K562 (cell line): ENCODE measurements around the gene PGM5. TPM values are rescaled to one million over a fixed set of nuclear protein-coding genes. Genes with fewer than 3 reads are reported as not detected.

Experiments
- DLX4 ChIP-seq: fragments of 250-450 bp; sonication (Bioruptor Pico); IDR thresholded peaks from 2 replicates; pipeline ENCODE4 v1.6.1; 2021; ENCODE audit warnings: mild to moderate bottlenecking
- FOXO4 ChIP-seq: fragments of 450-650 bp; formaldehyde crosslinking; IDR thresholded peaks from 2 replicates; pipeline ENCODE4 v1.4.0; 2020; ENCODE audit warnings: mild to moderate bottlenecking, moderate library complexity
- NRF1 ChIP-seq, 2 experiments: fragments of 450-650 bp; IDR thresholded peaks in 1 of 2; conservative IDR thresholded peaks in 1 of 2; 2 replicates each; pipeline ENCODE4 v1.6.1; 2014; ENCODE audit warnings: mild to moderate bottlenecking in 2 of 2
- TCF15 ChIP-seq: fragments of 250-450 bp; sonication (Bioruptor Pico); IDR thresholded peaks from 2 replicates; pipeline ENCODE4 v1.8.0; 2022; ENCODE audit warnings: moderate library complexity, mild to moderate bottlenecking, inconsistent platforms
- UBTF ChIP-seq, 2 experiments: IDR thresholded peaks; 2 replicates each; pipeline ENCODE4 v1.6.1; 2012; ENCODE audit warnings: improper control_type of control experiment in 2 of 2, low read depth in 2 of 2, low read length in 2 of 2, borderline replicate concordance in 1 of 2
- ZNF395 ChIP-seq: fragments of 200-800 bp; sonication (Bioruptor generic); IDR thresholded peaks from 2 replicates; pipeline ENCODE4 v1.6.1; 2017; ENCODE audit warnings: missing genetic modification characterization, missing compliant biosample characterization
- ZNF695 ChIP-seq: fragments of 450-650 bp; formaldehyde crosslinking; IDR thresholded peaks from 2 replicates; pipeline ENCODE4 v1.4.0; 2020; ENCODE audit warnings: mild to moderate bottlenecking, moderate library complexity
- polyA plus RNA-seq, 8 experiments: library from polyadenylated mRNA; depleted of rRNA in 4 of 8; stranded (reverse) in 5 of 8; unstranded in 3 of 8; fragments of >200 nt; fragmentation: Nextera tagmentation in 2 of 8; fragmentation: Illumina TruSeq in 1 of 8; extraction: Ambion mirVana in 2 of 8; extraction: Trizol in 1 of 8; gene quantifications; 2 replicates each; pipeline versions ENCODE4 v1.2.1 to v1.2.3, GENCODE V29; 2011 to 2014; ENCODE audit warnings: inconsistent platforms in 1 of 8, missing spikeins in 1 of 8
- total RNA-seq, 7 experiments: library from RNA; depleted of rRNA in 6 of 7; stranded (reverse); fragments of >200 nt in 6 of 7; fragmentation: Illumina TruSeq in 2 of 7; extraction: Trizol in 2 of 7; gene quantifications; 2 replicates each; pipeline versions ENCODE4 v1.2.1 to v1.2.3, GENCODE V29; 2011 to 2021; ENCODE audit warnings: low replicate concordance in 1 of 7

PGM5 gene
- total and polyA plus RNA-seq, 9 of the 15 experiments (the other 6 are each of a cell fraction or from before 2014, with no cell fraction given): 0.03 to 0.24 (median 0.15) TPM; not detected in 1

- TF ChIP-seq FOXO4 (CRISPR knock-in tag): no peak
- no peak for TF ChIP-seq UBTF (IDR thresholded peaks at IDR 0.05; ENCODE audit: borderline replicate concordance in 1 of 2, low read depth in 2 of 2, low read length in 2 of 2)
- no peak for TF ChIP-seq TCF15
- no peak for TF ChIP-seq DLX4 (CRISPR knock-in tag)
- no peak for TF ChIP-seq ZNF395
- no peak for TF ChIP-seq ZNF695
- TF ChIP-seq NRF1 (conservative IDR thresholded peaks at IDR 0.05 in 1 of 2, IDR thresholded peaks at IDR 0.05 in 1 of 2): no peak
Measured at GRCh38 chr9:68523367-68523936, 167.0 kb downstream of the PGM5 start (continued).
